ENCODE data around the gene PSMD14. TPM values are rescaled to one million over a fixed set of nuclear protein-coding genes. Genes with fewer than 3 reads are reported as not detected.

Gene PSMD14
- total and polyA plus RNA-seq, 2 of the 8 experiments (the other 6 are each of a cell fraction or from before 2014, with no cell fraction given): 53.9 to 88.7 TPM

DNA sequence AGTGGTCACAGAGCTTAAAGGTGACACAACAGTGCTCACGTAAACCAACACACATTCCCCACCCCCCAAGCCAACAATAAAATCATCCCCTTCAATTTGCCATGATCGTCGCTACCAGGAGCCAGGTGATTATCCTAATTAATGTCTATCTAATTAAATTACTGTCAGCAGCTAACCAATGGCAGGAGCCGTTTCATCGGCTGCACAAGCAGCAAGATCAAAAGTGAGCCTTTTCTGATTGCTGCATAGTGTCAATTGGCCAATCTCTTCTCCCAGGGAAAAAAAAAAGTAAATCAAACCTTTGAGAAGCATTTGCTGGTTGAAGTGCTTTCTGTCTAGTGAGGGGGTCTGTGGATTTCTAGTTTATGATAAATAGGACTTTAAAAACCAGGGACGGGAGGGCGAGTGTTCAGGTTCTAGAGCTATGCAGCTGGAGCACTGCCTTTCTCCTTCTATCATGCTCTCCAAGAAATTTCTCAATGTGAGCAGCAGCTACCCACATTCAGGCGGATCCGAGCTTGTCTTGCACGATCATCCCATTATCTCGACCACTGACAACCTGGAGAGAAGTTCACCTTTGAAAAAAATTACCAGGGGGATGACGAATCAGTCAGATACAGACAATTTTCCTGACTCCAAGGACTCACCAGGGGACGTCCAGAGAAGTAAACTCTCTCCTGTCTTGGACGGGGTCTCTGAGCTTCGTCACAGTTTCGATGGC, 107.9 kb downstream of the PSMD14 start, which contains the start of gene TBR1 (continued):
- TF ChIP-seq RAD21 (IDR thresholded peaks at IDR 0.05 in 1 of 2, conservative IDR thresholded peaks at IDR 0.05 in 1 of 2; ENCODE audit: low read depth in 2 of 2, low read length in 2 of 2): no peak
- no peak for TF ChIP-seq POU5F1 (IDR thresholded peaks at IDR 0.05; ENCODE audit: low read depth, low read length)
- TF ChIP-seq TAF7 (optimal IDR thresholded peaks at IDR 0.05; ENCODE audit: borderline replicate concordance, low read depth, low read length): no peak
- no peak for TF ChIP-seq SP4 (IDR thresholded peaks at IDR 0.05; ENCODE audit: low read length)
- TF ChIP-seq RFX5 (IDR thresholded peaks at IDR 0.05; ENCODE audit: borderline replicate concordance, low read depth, low read length): no peak

Measured in H1 (cell line).